Measurements from ENCODE around the gene SLC38A11.
A peak's percentile ranks its signal among the peaks of the same experiment; 100 is the strongest.
"Not testable (repeated sequence)": the region's sequence is repeated elsewhere in the genome, so short reads cannot be mapped to it uniquely, and the experiment has no call there.

The SLC38A11 gene, protein sequence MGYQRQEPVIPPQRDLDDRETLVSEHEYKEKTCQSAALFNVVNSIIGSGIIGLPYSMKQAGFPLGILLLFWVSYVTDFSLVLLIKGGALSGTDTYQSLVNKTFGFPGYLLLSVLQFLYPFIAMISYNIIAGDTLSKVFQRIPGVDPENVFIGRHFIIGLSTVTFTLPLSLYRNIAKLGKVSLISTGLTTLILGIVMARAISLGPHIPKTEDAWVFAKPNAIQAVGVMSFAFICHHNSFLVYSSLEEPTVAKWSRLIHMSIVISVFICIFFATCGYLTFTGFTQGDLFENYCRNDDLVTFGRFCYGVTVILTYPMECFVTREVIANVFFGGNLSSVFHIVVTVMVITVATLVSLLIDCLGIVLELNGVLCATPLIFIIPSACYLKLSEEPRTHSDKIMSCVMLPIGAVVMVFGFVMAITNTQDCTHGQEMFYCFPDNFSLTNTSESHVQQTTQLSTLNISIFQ

DNA sequence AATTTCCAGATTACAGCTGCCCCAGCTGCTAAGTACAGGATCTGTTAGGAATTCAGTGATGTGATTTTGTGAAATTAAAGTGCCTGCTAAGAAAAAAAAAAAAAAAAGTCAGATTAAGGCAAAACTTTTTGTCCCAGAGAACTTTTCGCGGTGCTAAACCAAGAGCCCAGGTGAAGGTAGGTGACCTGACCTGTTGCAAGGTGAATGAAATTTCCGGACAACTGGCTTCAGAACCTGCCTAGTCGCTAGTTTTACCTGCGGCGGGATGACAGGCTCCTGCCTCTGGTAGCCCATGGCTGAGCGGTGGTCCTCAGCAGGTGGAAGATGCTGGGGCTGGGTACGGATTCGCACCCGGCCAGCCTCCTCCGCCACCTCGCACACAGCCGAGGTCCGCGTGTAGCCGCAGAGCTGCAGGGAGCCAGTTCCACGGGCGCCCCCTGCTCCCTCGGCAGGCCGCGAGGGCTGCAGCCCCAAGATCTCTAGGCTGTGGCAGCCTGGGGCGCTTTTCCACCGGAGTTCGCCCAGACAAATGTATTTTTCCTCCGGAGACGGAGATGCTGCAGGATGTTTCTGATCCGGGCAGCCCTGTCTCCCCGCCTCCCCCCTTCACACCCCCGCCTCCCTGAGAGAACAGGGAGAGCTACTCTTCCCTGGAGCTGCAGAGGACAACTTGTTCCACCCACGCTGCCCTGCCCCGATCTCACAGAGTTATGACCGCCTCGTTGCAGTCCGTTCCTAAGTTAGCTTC, at the start of gene SLC38A11:
Gene SLC38A11 (minus strand): TSS at position 572 of the 748 bp plus-strand sequence. CDS start 278 bp downstream, at position 294.
- no peak for DNase-seq

DNA sequence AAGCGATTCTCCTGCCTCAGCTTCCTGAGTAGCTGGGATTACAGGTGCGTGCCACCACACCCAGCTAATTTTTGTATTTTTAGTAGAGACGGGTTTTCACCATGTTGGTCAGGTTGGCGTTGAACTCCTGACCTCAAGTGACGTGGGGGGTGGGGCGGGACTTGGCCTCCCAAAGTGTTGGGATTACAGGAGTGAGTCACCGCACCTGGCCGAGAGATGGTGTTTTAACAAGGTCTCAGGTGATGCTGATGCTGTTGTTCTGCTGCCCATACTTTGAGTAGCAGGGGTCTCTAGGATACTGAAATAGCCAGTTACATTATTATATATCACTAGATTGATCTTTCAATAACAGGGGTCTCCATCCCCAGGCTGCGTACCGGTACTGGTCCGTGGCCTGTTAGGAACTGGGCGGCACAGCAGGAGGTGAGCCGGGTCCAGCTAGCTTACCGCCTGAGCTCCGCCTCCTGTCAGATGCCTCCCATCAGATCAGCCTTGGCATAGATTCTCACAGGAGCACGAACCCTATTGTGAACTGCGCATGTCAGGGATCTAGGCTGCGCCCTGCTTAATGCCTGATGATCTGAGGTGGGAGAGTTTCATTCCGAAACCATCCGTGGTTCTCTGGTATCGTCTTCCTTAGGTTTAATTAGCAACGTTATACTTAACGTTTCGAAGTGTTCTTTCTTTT, 48.3 kb upstream of the SLC38A11 start:
- DNase-seq, result no peak

DNA sequence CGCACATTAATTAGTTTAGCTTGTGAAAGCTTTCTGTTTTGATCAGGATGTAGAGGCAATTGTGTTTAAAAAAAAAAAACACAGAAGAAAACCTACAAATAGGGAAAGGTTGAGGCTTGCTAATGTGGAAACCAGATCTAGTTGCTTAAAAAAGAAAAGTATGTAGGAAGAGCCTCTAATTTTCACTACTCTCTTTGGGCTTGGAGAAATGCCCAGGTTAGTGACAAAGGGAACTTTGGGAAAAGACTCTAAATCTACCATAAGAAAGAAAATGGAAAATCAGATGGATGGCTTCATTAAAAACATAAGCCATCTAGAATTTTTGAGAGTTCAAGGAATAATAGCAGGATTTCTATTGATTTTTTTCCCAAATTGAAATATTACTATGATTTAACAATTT, 47.3 kb upstream of the SLC38A11 start:
- no peak for DNase-seq

DNA sequence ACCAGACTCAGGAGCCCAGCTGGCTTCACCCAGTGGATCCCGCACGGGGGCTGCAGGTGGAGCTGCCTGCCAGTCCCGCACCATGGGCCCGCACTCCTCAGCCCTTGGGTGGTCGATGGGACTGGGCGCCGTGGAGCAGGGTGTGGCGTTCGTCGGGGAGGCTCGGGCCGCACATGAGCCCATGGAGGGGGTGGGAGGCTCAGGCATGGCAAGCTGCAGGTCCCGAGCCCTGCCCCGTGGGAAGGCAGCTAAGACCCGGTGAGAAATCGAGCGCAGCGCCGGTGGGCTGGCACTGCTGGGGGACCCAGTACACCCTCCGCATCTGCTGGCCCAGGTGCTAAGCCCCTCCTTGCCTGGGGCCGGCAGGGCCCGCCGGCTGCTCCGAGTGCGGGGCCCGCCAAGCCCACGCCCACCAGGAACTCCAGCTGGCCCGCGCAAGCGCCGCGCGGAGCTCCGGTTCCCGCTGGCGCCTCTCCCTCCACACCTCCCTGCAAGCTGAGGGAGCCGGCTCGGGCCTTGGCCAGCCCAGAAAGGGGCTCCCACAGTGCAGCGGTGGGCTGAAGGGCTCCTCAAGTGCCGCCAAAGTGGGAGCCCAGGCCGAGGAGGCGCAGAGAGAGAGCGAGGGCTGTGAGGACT, 39.5 kb upstream of the SLC38A11 start:
- not testable (repeated sequence) for DNase-seq

DNA sequence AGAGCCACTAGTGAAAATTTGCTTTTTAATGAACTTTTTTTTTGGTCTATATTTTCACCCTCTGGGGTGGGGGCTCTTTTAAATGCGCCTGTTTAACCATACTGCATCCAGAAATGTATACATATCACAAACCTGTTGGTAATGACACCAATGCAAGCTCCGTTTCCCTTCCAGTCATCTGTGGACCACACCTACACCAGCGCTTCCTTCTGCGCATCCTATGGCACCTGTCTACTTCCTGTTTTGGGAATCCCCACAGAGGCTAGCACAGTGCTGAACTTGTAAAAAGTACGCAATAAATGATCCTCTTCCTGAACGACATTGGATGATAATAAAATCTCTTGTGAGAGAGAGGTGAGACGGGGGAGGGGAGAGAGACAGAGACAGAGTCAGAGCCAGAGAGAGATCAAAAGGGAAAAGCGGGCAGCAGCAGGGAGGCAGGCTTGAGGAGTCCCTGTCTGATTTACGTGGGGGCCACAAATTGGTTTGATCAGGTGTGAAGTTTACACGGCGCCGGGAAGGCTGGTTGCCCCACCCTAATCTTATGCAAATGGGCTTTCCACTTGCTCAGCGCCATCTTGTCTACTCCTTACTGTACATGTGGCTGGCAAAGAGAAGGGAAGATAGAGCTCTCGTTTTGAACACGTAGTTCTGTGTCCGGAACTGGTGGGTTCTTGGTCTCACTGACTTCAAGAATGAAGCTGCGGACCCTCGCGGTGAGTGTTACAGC, 38.1 kb upstream of the SLC38A11 start:
- DNase-seq, result peak; percentile 32

DNA sequence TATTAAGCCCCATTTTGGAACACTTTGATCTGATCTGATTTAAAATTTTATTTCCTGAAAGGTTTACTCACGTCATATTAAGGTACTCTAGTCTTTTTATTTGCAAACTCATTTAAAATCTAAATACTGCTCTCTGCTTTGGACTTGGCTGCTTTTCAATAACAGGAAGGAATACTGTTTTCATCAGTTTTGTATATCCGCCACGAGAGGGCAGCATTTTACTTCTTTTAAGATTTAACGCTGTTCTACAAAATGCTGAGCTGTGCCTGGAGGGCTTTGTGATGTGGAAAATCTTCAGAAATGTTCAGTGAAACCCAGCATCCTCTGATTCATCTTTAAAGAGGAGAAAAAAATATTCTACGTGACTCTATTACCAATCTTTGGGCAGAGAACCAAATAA, 37.5 kb upstream of the SLC38A11 start:
- DNase-seq, result peak; percentile 65

DNA sequence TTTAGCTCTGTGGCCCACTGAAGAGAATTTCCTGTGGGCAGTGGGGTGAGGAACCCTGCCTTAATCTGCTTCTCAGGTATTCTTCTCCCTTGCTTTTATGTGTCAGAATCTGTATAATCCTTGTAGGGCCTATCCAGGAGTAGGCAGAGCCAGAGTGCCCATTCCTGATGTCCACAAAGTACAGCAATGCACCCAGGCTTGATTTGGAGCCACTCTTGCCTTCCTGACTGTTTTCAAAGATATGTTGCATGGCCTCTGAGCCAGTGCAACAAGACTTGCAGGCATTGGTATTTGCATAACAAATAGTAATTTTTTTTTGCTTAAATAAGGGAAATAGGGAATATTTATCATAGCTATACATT, 36.7 kb upstream of the SLC38A11 start:
- not testable (repeated sequence) for DNase-seq

DNA sequence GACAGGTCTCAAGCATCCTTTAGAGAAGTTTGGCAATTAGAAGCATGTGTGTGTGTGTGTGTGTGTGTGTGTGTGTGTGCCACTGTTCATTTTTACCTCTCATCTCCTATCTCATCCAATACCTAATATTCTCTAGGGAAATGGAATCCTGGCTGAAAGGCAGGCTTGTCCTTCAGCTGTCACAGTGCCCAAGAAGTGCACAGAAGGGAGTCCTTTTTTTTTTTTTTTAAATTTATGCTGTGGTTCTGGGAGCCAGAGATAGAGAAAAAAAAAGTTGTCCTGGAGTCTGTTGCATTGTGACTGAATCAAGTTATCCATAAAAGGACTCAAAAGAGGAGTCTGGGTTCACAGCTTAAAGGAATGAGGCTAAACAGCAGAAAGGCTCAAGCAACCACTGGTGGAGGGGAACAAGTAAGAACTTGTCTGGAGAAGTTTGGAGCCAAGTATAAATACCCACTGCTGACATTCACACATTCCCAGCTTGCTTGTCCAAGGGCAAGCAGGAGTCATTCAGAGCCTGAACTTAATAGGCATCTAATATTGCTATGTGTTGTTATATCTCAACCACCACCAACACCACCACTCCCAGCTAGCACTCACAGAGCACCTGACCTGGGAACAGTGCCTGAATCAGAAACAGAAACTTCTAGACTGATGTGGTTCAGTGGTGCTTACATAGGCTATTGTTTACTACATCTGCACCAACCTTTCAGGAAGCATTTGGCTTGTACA, 36.2 kb upstream of the SLC38A11 start:
- not testable (repeated sequence) for DNase-seq

DNA sequence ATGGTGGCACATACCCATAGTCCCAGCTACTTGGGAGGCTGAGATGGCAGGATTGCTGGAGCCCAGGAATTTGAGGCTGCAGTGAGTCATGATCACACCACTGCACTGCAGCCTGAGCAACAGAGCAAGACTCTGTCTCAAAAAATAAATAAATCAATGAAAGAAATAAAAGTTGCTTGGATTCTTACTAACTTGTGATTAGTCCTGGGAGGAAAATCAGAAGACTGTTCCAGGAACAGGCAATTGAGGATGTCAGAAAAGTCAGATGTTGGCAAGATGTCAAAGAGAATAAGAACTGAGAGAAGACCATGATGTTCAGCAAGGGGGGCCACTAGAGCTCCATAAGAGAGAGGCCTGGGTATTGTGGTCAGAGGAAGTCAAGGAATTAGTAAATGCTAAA, 35.6 kb upstream of the SLC38A11 start:
- not testable (repeated sequence) for DNase-seq

DNA sequence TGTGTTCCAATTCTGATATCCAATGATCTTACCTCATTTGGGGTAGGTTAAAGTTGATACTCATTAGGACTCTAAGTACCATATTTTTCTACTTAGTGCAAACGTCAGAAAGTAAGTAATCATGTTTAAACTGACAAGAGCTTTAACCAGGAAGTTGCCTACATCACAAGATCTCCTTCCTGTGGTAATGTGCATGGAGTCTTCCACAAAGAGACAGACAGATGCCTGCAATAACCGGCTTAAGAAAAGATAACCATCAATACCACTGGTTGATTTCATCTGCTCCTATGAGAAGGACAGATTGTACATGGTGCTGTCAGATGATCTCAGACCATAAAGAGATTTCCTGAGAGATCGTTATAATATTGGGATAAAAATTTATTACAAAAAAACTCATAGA, 33.5 kb upstream of the SLC38A11 start:
- not testable (repeated sequence) for DNase-seq

DNA sequence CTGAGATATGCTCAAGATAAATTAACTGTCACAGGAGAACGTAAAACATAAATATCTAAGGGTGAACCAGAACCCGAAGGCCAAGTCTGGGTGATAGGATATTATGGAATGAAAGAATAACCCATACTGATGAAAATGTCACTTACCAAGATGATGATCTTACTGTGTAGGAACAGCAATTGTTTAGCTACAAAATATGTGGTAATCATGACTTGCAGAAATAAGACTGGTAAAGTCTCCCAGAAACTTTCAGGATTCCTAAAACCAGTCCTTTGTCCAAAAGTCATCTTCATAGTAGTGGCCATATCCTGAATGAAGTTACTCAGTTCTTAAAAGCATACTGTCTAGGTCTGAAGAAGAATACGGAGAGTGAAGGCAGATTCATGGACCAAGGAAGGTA, 30.7 kb upstream of the SLC38A11 start:
- not testable (repeated sequence) for DNase-seq

DNA sequence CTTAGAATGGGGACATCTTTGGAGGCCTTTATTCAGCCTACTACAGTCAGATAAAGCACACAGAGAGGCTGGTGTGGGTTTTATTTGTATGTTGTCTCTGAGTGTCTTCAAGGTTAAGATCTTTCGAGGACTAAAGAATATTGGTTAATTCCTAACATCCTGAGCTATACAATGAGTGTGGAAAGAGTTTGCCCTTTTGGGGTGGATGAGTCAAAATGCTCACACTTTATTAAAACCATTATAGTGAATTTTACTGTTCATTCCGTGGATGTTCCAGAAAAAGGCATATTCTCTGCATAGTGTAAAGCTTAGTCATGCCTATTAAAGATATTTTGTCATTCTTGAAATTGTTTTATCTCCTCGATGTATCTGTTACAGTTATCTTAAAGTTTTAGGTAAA, 29.1 kb upstream of the SLC38A11 start:
- no peak for DNase-seq

DNA sequence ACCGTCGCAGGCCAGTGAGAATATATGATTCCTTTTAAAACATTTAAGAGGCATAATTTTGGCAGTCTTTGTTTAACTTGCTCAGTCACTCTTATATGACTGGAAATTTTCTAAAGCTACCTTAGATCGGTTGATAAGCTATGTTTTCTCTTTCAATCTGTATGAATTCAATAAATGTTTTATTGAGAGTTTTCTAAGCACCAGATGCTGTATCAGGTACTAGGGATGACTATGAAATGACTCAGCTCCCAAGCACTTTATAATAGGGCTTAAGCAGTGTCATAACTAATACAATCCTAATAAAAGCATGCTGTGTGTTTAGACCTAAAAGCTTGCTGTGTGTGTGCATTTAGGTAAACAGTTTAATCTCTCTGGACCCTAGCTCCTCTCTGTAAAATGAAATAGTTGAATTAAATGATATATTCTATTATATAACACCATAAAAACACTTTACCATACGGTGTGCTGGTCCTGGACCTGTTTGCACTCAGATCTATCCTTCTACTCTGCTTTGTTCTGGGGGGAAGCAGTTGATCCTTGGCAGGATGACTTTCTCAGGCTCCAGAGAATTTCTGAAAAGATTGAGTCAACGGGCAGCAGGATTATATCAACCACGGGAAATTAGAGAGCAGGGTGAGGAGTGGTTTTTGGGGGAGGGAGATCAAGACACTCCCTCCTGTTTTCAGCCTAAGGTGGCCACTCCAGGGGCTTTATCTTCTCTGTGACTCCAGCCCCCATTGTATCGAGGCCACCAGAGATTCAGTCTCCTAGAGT, 26.1 kb upstream of the SLC38A11 start:
- no peak for DNase-seq

DNA sequence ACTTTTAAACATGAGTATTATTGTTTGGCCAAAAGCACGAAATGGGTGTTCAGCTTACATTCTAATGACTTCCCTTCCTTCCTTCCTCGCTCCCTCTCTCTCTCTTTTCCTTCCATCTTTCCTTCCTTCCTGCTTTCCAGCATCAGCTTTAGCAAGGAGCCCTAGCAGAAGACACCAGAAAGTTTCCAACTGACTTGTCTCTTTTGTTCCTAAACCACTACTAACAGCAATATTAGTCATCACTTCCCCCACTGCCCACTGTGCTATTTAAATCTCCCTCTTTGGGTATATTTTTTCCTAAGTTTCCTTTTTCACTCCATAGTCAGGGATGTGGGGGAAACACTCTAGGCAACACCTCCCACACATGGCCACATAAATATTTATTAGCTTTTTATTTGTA, 25.4 kb upstream of the SLC38A11 start:
- not testable (repeated sequence) for DNase-seq

DNA sequence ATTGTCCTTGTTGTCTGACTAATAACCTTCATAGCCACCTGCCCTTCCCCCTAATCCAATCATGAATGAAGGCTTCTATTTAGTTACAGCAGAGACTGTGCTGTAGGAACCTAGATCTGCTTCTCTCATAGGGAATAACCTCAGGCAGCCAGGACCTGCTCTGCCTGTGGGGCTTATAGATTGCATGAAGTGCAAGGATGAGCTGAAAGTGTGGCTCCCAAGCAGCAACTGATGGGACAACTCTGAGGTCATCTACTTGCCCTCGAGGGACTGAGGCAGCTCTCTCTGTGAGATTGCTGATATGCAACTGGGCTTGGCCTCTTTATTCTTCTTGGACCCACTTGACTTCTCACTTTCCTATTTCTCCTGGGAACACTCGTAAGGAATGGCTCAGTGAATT, 23.8 kb upstream of the SLC38A11 start:
- DNase-seq, result no peak

DNA sequence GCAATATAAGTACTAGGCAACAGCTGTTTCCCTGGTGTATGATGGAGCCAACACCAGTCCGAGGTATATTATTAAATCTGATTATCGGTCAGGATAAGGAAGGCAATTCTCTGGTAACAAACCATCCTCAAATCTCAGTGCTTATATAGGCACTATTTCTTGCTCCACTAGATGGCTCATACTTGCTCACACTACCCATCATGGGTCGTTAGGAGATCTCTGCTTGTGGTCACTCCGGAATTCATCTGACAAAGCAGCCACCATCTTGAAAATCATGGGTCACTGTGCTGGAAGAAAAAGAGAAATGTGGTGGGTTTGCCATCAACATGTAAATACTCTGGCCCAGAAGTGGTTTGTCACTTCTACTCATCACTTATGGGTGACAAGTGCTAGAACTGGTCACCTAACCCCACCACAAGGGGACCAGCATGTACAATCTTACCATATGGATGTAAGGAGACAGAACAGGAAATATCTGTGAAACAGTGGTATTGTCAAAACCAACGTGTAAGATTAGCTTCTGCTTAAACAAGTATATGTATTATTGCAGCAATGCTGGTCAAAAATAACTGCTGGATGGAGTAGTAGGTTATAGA, 21.6 kb upstream of the SLC38A11 start:
- DNase-seq, result not testable (repeated sequence)

DNA sequence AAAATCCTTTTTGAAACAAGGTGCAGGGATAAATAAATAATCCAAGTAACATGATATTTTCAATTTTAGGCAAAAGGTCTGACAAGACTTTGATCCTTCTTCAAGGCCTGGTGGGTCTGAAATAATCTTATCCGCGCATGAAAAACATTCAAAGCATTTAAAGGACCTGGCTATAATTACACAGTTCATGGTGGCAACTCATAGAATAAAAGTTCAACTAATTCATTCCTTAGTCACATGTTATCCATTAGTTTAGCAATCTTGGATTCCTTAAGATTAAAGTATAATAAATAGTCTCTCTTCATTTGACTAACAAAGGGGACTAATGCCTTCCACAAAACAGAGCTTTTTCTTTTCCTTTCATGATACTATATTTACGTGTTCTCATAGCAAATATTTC, 21.0 kb upstream of the SLC38A11 start:
- DNase-seq, result no peak

DNA sequence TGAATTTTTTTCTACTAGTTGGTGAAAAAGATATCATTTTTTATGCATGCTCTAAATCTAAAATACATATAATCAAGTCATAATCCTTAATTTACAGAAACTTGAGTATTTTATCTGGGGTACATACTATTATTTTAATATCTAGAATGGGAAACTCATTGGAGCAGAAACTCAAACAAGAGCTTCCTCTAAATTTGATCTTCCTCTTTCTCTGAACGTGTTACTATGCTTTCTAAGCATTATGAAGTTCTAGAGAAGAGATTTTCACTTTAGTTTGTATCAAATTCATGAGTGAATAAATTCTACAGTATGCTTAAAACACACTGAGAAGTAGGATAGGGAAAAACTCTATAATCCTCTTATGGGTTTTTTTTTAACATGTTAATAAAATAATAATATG, 20.6 kb upstream of the SLC38A11 start:
- DNase-seq, result no peak

DNA sequence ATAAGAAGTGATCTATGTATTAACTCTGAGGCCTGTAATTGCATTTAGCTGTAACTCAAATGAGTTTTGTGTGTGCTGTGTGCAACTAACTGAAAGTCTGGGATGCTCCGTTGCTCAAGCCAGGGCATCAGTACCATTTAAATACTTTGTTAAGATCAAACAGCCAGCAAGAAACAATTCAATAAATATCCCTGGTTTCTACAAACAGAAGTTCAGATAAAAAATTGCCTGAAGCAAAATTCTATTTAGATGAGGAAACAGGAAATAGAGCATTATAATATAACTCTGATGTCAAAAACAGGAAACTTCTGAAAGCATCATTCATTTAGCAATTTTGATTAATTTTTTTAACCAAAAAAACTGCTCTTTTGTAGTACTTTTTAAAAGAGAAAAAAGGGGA, 18.9 kb upstream of the SLC38A11 start:
- DNase-seq, result no peak

DNA sequence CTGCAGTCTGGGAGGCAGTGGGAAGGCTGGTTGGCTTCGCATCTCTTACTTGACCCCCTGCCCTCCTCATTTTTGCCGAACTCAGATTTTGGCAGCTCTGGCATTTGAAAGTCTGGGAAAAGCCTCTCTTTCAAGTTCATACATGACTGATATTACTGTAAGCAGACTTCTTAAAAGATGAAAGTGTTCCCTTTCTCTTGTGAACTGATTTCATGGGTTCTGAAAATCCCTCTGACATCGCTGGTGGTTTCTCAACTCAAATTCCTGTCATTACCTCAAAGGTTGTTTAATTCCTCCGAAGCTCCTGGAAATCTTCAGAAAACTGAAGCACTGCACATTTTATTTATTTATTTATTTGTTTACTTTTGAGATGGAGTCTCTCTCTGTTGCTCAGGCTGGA, 16.9 kb upstream of the SLC38A11 start:
- no peak for DNase-seq

Data from activated CD4-positive, alpha-beta T cell treated with anti-CD3 and anti-CD28 coated beads, Interleukin-10, Interleukin-2, amounts not matched to agents 100 ng/mL and 50 ng/mL, durations not matched to agents 16 hours and 8 hours (primary cell).